OCI-LY3 (cell line): ENCODE measurements around the gene JAKMIP2.

Experiments used
- CTCF ChIP-seq: fragments of 200-600, 300-600 bp; sonication (generic); IDR thresholded peaks from 2 replicates; pipeline ENCODE4 v1.5.1; 2014; ENCODE audit warnings: antibody characterized with exemption, low read length, low read depth
- EZH2phosphoT487 ChIP-seq: fragments of 200-600 bp; shearing (Covaris generic); IDR thresholded peaks from 2 replicates; pipeline ENCODE4 v1.6.1; 2018; ENCODE audit warnings: antibody characterized with exemption, mixed run types, low read depth

- TF ChIP-seq CTCF (no peak), EZH2phosphoT487 (no peak)
Measured at GRCh38 chr5:147685993-147686392, 96.5 kb downstream of the JAKMIP2 start.
